Endodermal cell (in vitro differentiated cells): ENCODE results near the gene CYP4F8. TPM values are rescaled to one million over a fixed set of nuclear protein-coding genes. Genes with fewer than 3 reads are reported as not detected.

Experiments used
- DNase-seq: peaks from one replicate; pipeline ENCODE4 v3.0.0-alpha.2; 2017
- H3K27ac ChIP-seq: 2 replicates; pipeline ENCODE4 v1.5.1; 2013; ENCODE audit warnings: mild to moderate bottlenecking, low read depth, low read length, moderate library complexity
- H3K27me3 ChIP-seq: 2 replicates; pipeline ENCODE4 v1.6.1; 2013; ENCODE audit warnings: mild to moderate bottlenecking, low read length, moderate library complexity; ENCODE audit not compliant: insufficient read depth, control insufficient read depth, poor library complexity, severe bottlenecking
- H3K36me3 ChIP-seq: 2 replicates; pipeline ENCODE4 v1.7.0; 2013; ENCODE audit warnings: mild to moderate bottlenecking, low read length, moderate library complexity; ENCODE audit not compliant: control insufficient read depth, insufficient read depth
- H3K4me1 ChIP-seq: one replicate; pipeline ENCODE4 v1.7.0; 2013; ENCODE audit warnings: low read length; ENCODE audit not compliant: control insufficient read depth, insufficient read depth
- H3K4me3 ChIP-seq: 2 replicates; pipeline ENCODE4 v1.5.1; 2013; ENCODE audit warnings: mild to moderate bottlenecking, low read length, moderate library complexity
- H3K9ac ChIP-seq: 2 replicates; pipeline ENCODE4 v1.6.1; 2013; ENCODE audit warnings: mild to moderate bottlenecking, low read length, moderate library complexity; ENCODE audit not compliant: poor library complexity, severe bottlenecking; ENCODE audit errors: extremely low read depth
- H3K9me3 ChIP-seq: 2 replicates; pipeline ENCODE4 v1.6.1; 2013; ENCODE audit warnings: mild to moderate bottlenecking, low read length, moderate library complexity; ENCODE audit not compliant: control insufficient read depth
- H3K27ac Mint-ChIP-seq: 2 replicates; pipeline ENCODE4 v1.8.0; 2020; ENCODE audit warnings: mixed read lengths
- H3K27me3 Mint-ChIP-seq: 2 replicates; pipeline ENCODE4 v1.8.0; 2021; ENCODE audit warnings: mild to moderate bottlenecking, mixed read lengths; ENCODE audit not compliant: insufficient read depth
- H3K36me3 Mint-ChIP-seq: 2 replicates; pipeline ENCODE4 v1.8.0; 2020; ENCODE audit warnings: low read depth, mixed read lengths
- H3K4me1 Mint-ChIP-seq: 2 replicates; pipeline ENCODE4 v1.8.0; 2020; ENCODE audit warnings: mixed read lengths
- H3K4me3 Mint-ChIP-seq: 2 replicates; pipeline ENCODE4 v1.8.0; 2020; ENCODE audit warnings: mild to moderate bottlenecking, moderate library complexity, mixed read lengths
- H3K9me3 Mint-ChIP-seq: 2 replicates; pipeline ENCODE4 v1.8.0; 2020; ENCODE audit warnings: mild to moderate bottlenecking, mixed read lengths
- CTCF ChIP-seq: fragments of 200-600 bp; sonication (generic); conservative IDR thresholded peaks from 2 replicates; pipeline ENCODE4 v1.5.0; 2021; ENCODE audit warnings: antibody characterized with exemption, mild to moderate bottlenecking
- WGBS, 2 experiments: methylation state at CpG; one replicate each; pipeline versions ENCODE4 v1.1.5 to v1.1.7; 2013; ENCODE audit warnings: missing lambda C conversion rate in 2 of 2, mixed read lengths in 1 of 2; ENCODE audit not compliant: insufficient coverage in 1 of 2, insufficient read length in 1 of 2; 5-methylcytosine and 5-hydroxymethylcytosine counted together
- total RNA-seq, 2 donors: library from RNA; stranded (reverse); fragmentation: NEBNext Ultra II Directional in 1 of 2; extraction: Animal tissue kit (Norgen Biotek cat#: 25700) in 1 of 2; gene quantifications; 2 replicates in 1 of 2; 3 replicates in 1 of 2; pipeline ENCODE4 v1.2.1, GENCODE V29; 2021

CYP4F8 gene
- total RNA-seq, 2 donors from 2014 or later = not detected

- H3K9me3 Mint-ChIP-seq = peaks cover 78% of the 10 kb centered on the region
- TF ChIP-seq CTCF = no peak
- Histone ChIP-seq H3K9ac (no peak overlapping the region), H3K27ac (no peak overlapping the region), H3K4me3 (no peak overlapping the region), H3K36me3 (no peaks in the 10 kb centered on the region), H3K27me3 (no peaks in the 10 kb centered on the region), H3K9me3 (peaks cover 40% of the 10 kb centered on the region), H3K4me1 (no peaks in the 10 kb centered on the region)
- H3K36me3 Mint-ChIP-seq = no peaks in the 10 kb centered on the region
- H3K27me3 Mint-ChIP-seq = peaks cover 2% of the 10 kb centered on the region
- no peak overlapping the region for H3K4me3 Mint-ChIP-seq
- no peak overlapping the region for H3K27ac Mint-ChIP-seq
- WGBS, 2 experiments = 81 to 100% methylated on average over 1 to 10 of the region's 10 CpGs
- no peaks in the 10 kb centered on the region for H3K4me1 Mint-ChIP-seq
- DNase-seq = no peak
Measured at GRCh38 chr19:15584095-15584494, 30.9 kb upstream of the CYP4F8 start.

- WGBS, 2 experiments = 60 to 70% methylated on average over 4 to 35 of the region's 35 CpGs
- H3K27ac Mint-ChIP-seq = no peak overlapping the region
- no peaks in the 10 kb centered on the region for H3K36me3 Mint-ChIP-seq
- Histone ChIP-seq H3K27me3 (no peaks in the 10 kb centered on the region), H3K27ac (no peak overlapping the region), H3K4me1 (no peaks in the 10 kb centered on the region), H3K9ac (no peak overlapping the region), H3K9me3 (peaks cover 40% of the 10 kb centered on the region), H3K4me3 (no peak overlapping the region), H3K36me3 (no peaks in the 10 kb centered on the region)
- no peak overlapping the region for H3K4me3 Mint-ChIP-seq
- H3K9me3 Mint-ChIP-seq = peaks cover 80% of the 10 kb centered on the region
- H3K27me3 Mint-ChIP-seq = peaks cover 2% of the 10 kb centered on the region
- peak; percentile 97 for DNase-seq
- TF ChIP-seq CTCF = peak; percentile 74
- no peaks in the 10 kb centered on the region for H3K4me1 Mint-ChIP-seq
Measured at GRCh38 chr19:15584541-15585115, 30.4 kb upstream of the CYP4F8 start.

- H3K9ac ChIP-seq = no peak overlapping the region
- no peaks in the 10 kb centered on the region for H3K4me1 ChIP-seq
- H3K27me3 Mint-ChIP-seq = peaks cover 2% of the 10 kb centered on the region
- H3K27me3 ChIP-seq = no peaks in the 10 kb centered on the region
- no peaks in the 10 kb centered on the region for H3K4me1 Mint-ChIP-seq
- no peak overlapping the region for H3K4me3 Mint-ChIP-seq
- TF ChIP-seq CTCF = no peak
- no peaks in the 10 kb centered on the region for H3K36me3 ChIP-seq
- peaks cover 88% of the 10 kb centered on the region for H3K9me3 Mint-ChIP-seq
- H3K27ac Mint-ChIP-seq = no peak overlapping the region
- H3K4me3 ChIP-seq = no peak overlapping the region
- 64 to 69% methylated on average over 4 to 9 of the region's 9 CpGs for WGBS, 2 experiments
- no peak for DNase-seq
- H3K9me3 ChIP-seq = peaks cover 51% of the 10 kb centered on the region
- no peak overlapping the region for H3K27ac ChIP-seq
- peaks cover 3% of the 10 kb centered on the region for H3K36me3 Mint-ChIP-seq
Measured at GRCh38 chr19:15587663-15588062, 27.4 kb upstream of the CYP4F8 start.
